PC-9 (cell line): Measurements from ENCODE around the gene EFCAB9. TPM values are rescaled to one million over a fixed set of nuclear protein-coding genes. Genes with fewer than 3 reads are reported as not detected.

ENCODE experiments used
- BruUV-seq: library from RNA; stranded (reverse); fragments of 400-500 nt; replicated peaks from 2 replicates; lab custom pipeline; 2021; lab: Mats Ljungman, UMichigan
- CTCF ChIA-PET: fragments of 300-600 bp; sonication (Branson Sonifier 250); formaldehyde crosslinking; loops from one replicate; lab custom pipeline; 2022; ENCODE audit warnings: antibody characterized with exemption; lab: Charles Lee
- POLR2A ChIA-PET: fragments of 300-600 bp; sonication (Branson Sonifier 250); formaldehyde crosslinking; loops from one replicate; lab custom pipeline; 2022; ENCODE audit warnings: antibody characterized with exemption; ENCODE audit not compliant: unreplicated experiment; lab: Charles Lee
- DNase-seq, 2 experiments: peaks; one replicate each; pipeline versions ENCODE4 v3.0.0 to v3.0.0-alpha.2; 2015 to 2022; ENCODE audit warnings: mixed read lengths in 1 of 2
- H2AFZ ChIP-seq: fragments of 200-600 bp; sonication (generic); 2 replicates; pipeline ENCODE4 v1.8.1; 2017; ENCODE audit warnings: antibody characterized with exemption
- H3F3A ChIP-seq: fragments of 200-600 bp; sonication (generic); 2 replicates; pipeline ENCODE4 v1.8.1; 2017; ENCODE audit warnings: antibody characterized with exemption, mild to moderate bottlenecking, low read depth; ENCODE audit not compliant: insufficient read depth
- H3K27ac ChIP-seq: fragments of 200-600 bp; sonication (generic); 2 replicates; pipeline ENCODE4 v1.6.1; 2016; ENCODE audit warnings: mixed run types
- H3K27me3 ChIP-seq: fragments of 200-600 bp; sonication (generic); 2 replicates; pipeline ENCODE4 v1.6.1; 2016; ENCODE audit warnings: low read depth, mixed run types; ENCODE audit not compliant: insufficient read depth
- H3K36me3 ChIP-seq: fragments of 200-600 bp; sonication (generic); 2 replicates; pipeline ENCODE4 v1.6.1; 2016; ENCODE audit warnings: low read depth, mixed run types
- H3K4me1 ChIP-seq: fragments of 200-600 bp; sonication (generic); replicated peaks from 2 replicates; pipeline ENCODE4 v1.6.1; 2016; ENCODE audit warnings: mixed run types; ENCODE audit not compliant: insufficient read depth
- H3K4me2 ChIP-seq: fragments of 200-600 bp; sonication (generic); 2 replicates; pipeline ENCODE4 v1.6.1; 2017; ENCODE audit warnings: mixed run types
- H3K4me3 ChIP-seq: fragments of 200-600 bp; sonication (generic); 2 replicates; pipeline ENCODE4 v1.6.1; 2016; ENCODE audit warnings: mixed run types
- H3K79me2 ChIP-seq: fragments of 200-600 bp; sonication (generic); 2 replicates; pipeline ENCODE4 v1.6.1; 2017; ENCODE audit warnings: low read depth, mixed run types
- H3K9me2 ChIP-seq: fragments of 200-600 bp; sonication (generic); 2 replicates; pipeline ENCODE4 v1.8.1; 2017; ENCODE audit warnings: mild to moderate bottlenecking; ENCODE audit not compliant: insufficient read depth
- H3K9me3 ChIP-seq: fragments of 200-600 bp; sonication (generic); 2 replicates; pipeline ENCODE4 v1.8.1; 2016; ENCODE audit warnings: low read depth; ENCODE audit not compliant: insufficient read depth
- H4K20me1 ChIP-seq: fragments of 200-600 bp; sonication (generic); 2 replicates; pipeline ENCODE4 v1.8.1; 2017; ENCODE audit not compliant: insufficient read depth
- EZH2 ChIP-seq: fragments of 200-600 bp; sonication (generic); IDR thresholded peaks from 2 replicates; pipeline ENCODE4 v1.8.0; 2017; ENCODE audit warnings: antibody characterized with exemption, low read depth
- intact Hi-C: fragments of 100-400 bp; cut with micrococcal nuclease; formaldehyde crosslinking; loops from one replicate; pipeline ENCODE4 v1.10.0; 2022; ENCODE audit not compliant: unreplicated experiment
- total RNA-seq: library from RNA; stranded (reverse); gene quantifications from 2 replicates; pipeline ENCODE4 v1.2.3, GENCODE V29; 2021
- TF ChIP-seq, protein P1 (sequence below): fragments of 200-600 bp; sonication (generic); conservative IDR thresholded peaks from 2 replicates; pipeline ENCODE4 v1.6.1; 2017; ENCODE audit warnings: mixed run types, antibody characterized with exemption, mild to moderate bottlenecking, moderate library complexity

Gene EFCAB9
- total RNA-seq, 1 experiment from 2014 or later, result not detected

DNA sequence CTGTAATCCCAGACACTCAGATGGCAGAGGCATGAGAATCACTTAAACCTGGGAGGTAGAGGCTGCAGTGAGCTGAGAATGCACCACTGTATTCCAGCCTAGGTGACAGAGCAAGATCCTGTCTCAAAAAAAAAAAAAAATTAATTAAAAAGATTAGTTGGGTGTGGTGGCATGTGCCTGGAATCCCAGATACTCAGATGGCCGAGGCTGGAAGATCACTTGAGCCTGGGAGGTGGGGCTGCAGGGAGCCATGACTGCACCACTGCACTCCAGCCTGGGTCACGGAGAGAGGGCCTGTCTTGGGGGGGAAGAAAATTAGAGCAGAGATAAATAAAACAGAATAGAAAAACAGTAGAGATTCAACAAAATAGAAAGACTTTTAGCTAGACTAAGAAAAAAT lies 54.7 kb downstream of the EFCAB9 start:
- H3K4me1 ChIP-seq, result no peaks in the 10 kb centered on the region
- no peaks in the 10 kb centered on the region for H3K27me3 ChIP-seq
- peaks cover 6% of the 10 kb centered on the region; the same call in 1 of the 2 replicates for H4K20me1 ChIP-seq
- H2AFZ ChIP-seq, result no peak overlapping the region
- TF ChIP-seq, protein P1, sequence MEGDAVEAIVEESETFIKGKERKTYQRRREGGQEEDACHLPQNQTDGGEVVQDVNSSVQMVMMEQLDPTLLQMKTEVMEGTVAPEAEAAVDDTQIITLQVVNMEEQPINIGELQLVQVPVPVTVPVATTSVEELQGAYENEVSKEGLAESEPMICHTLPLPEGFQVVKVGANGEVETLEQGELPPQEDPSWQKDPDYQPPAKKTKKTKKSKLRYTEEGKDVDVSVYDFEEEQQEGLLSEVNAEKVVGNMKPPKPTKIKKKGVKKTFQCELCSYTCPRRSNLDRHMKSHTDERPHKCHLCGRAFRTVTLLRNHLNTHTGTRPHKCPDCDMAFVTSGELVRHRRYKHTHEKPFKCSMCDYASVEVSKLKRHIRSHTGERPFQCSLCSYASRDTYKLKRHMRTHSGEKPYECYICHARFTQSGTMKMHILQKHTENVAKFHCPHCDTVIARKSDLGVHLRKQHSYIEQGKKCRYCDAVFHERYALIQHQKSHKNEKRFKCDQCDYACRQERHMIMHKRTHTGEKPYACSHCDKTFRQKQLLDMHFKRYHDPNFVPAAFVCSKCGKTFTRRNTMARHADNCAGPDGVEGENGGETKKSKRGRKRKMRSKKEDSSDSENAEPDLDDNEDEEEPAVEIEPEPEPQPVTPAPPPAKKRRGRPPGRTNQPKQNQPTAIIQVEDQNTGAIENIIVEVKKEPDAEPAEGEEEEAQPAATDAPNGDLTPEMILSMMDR, result no peak
- TF ChIP-seq EZH2, result no peak
- H3K9me2 ChIP-seq, result no peaks in the 10 kb centered on the region
- H3F3A ChIP-seq, result 0 out of 2 replicates have a peak, but pooled peaks cover 6% of the 10 kb centered on the region
- no peak overlapping the region for H3K4me2 ChIP-seq
- POLR2A ChIA-PET, result no interaction called here
- H3K79me2 ChIP-seq, result peaks cover 26% of the 10 kb centered on the region
- CTCF ChIA-PET, result no interaction called here
- peaks cover 3% of the 10 kb centered on the region; the same call in 1 of the 2 replicates for H3K36me3 ChIP-seq
- no peak for DNase-seq
- no TSS peak for BruUV-seq
- intact Hi-C loops, result no loop called here
- H3K9me3 ChIP-seq, result peaks cover 4% of the 10 kb centered on the region; the same call in 1 of the 2 replicates
- H3K4me3 ChIP-seq, result no peak overlapping the region
- no peak overlapping the region for H3K27ac ChIP-seq

DNA sequence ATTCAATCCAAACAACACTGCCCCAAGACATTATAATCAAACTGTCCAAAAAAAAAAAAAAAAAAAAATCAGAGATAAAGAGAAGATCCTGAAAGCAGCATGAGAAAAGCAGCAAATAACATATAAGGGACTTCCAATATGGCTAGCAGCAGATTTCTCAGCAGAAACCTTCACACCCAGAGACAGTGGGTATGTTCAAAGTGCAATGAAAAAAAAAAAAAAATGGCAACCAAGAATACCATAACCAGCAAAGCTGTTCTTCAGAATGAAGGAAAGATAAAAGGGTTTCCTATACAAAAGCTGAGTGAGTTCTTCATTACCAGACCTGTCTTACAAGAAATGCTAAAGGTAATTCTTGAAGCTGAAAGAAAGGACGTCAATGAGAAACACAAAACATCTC lies 57.4 kb downstream of the EFCAB9 start:
- Histone ChIP-seq H3K4me2 (no peak overlapping the region), H3K4me3 (no peak overlapping the region), H3K36me3 (peaks cover 11% of the 10 kb centered on the region; the same call in 1 of the 2 replicates), H4K20me1 (peaks cover 6% of the 10 kb centered on the region; the same call in 1 of the 2 replicates), H3K4me1 (no peaks in the 10 kb centered on the region), H3K27me3 (no peaks in the 10 kb centered on the region), H3K79me2 (peaks cover 19% of the 10 kb centered on the region; the same call in 1 of the 2 replicates), H3F3A (0 out of 2 replicates have a peak, but pooled peaks cover 6% of the 10 kb centered on the region), H3K27ac (no peak overlapping the region), H2AFZ (no peak overlapping the region), H3K9me3 (peaks cover 4% of the 10 kb centered on the region; the same call in 1 of the 2 replicates), H3K9me2 (no peaks in the 10 kb centered on the region)
- no peak for DNase-seq
- intact Hi-C loops, result no loop called here
- ChIA-PET POLR2A (interaction anchor here (0.6 kb wide), 1 partner anchor 827 kb away, joined by 4 read pairs; no protein-coding TSS in a partner anchor), CTCF (no interaction called here)
- BruUV-seq, result no TSS peak
- TF ChIP-seq EZH2, result no peak
- TF ChIP-seq, protein P1, result no peak

DNA sequence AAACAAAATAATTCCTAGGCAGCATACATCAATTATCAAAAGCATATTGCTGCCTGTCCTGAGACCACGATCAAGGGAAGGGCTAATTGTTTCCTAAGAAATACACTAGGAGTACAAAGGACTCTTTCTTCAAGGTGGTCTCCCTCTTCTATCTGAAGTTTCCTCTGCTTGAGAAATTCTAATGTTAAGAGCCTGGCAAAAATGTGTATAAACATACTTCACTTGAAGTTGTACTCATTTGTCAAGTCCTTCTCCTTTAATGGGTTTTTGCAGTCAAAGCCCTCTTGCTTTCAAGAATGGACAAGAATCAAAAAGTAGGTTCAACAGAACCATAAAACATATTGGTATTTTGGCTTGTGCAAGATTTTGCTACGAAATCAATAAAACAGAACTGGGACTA lies 58.5 kb downstream of the EFCAB9 start:
- Histone ChIP-seq H3K27ac (no peak overlapping the region), H3K36me3 (peaks cover 11% of the 10 kb centered on the region; the same call in 1 of the 2 replicates), H3K9me3 (peaks cover 4% of the 10 kb centered on the region; the same call in 1 of the 2 replicates), H3K9me2 (no peaks in the 10 kb centered on the region), H2AFZ (no peak overlapping the region), H3K4me1 (no peaks in the 10 kb centered on the region), H3F3A (0 out of 2 replicates have a peak, but pooled peaks cover 6% of the 10 kb centered on the region), H3K27me3 (no peaks in the 10 kb centered on the region), H3K79me2 (peaks cover 12% of the 10 kb centered on the region; the same call in 1 of the 2 replicates), H3K4me3 (no peak overlapping the region), H4K20me1 (peaks cover 6% of the 10 kb centered on the region; the same call in 1 of the 2 replicates), H3K4me2 (no peak overlapping the region)
- BruUV-seq, result no TSS peak
- POLR2A ChIA-PET, result no interaction called here
- CTCF ChIA-PET, result no interaction called here
- TF ChIP-seq, protein P1, result no peak
- TF ChIP-seq EZH2, result no peak
- intact Hi-C loops, result no loop called here
- DNase-seq, result no peak

Other genes starting within 250 kb of the EFCAB9 start
- 54.8 and 58.7 TPM in 2 replicates for gene FBXW11, start 187.5 kb upstream of the EFCAB9 start, total RNA-seq
- 23.3 and 31.5 TPM in 2 replicates for gene STK10, start 5.9 kb upstream of the EFCAB9 start, total RNA-seq
- 16.4 and 21.7 TPM in 2 replicates for gene UBTD2, start 89.6 kb downstream of the EFCAB9 start, total RNA-seq